Non-pigmented ciliary epithelial cell (primary cell): ENCODE measurements around the gene ZNF516.

Experiments used
- DNase-seq: peaks from one replicate; pipeline ENCODE4 v3.0.0-alpha.2; 2010; ENCODE audit warnings: low read depth

The ZNF516 gene

DNA sequence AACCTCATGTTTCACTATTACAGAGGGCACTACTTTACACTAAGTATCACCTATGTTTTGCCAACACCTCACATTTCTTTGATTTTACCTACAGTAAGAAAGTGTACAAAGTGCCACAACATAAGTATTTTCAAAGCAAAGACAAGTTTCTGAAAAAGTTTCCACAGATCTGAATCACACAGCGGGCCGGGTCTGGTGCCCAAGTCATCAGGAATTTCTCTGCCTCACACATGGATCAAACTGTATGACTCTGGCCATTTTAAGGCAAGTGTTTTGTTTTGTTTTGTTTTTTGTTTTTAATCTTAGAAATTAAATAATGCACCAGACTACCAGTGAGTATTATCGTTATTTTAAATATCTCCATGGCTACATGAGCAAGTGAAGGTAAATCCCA lies 73.4 kb downstream of the ZNF516 start:
- DNase-seq: no peak

DNA sequence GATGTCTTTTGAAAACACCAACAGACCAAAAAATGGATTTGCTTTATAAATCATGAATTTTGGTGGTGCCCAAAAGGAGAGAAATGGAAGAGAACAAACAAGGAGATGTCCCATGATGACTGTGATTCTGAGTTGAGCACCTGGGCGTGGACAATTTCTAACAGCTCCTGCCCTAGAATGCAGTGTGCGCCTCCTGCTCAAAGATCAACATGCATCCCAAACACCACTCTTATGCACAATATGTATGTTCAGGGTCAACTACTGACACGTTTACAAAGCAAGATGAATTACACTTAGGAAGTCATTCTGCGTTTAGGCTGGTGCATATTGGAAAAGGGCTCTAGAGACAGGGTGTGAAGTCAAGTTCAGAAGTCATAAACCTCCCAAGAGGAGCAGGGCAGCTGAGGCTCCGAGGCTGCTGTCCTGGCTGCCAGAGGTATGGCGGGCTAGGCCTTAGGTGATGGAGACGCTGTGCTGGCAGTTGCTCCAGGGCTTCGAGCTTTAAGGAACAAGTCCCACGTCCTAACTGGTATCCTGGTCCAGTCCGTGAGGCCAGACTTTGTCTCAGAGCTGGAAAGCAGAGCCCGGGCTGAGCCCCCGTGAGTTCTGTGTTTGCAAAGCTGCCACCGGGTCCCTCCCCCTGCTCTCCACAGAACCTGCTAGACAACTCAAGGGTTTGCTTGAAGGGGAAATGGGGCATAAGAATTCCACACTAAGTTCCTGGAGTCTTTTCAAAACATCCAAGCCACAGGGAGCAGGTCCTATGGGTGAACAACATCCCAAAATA lies 74.0 kb downstream of the ZNF516 start:
- no peak for DNase-seq

DNA sequence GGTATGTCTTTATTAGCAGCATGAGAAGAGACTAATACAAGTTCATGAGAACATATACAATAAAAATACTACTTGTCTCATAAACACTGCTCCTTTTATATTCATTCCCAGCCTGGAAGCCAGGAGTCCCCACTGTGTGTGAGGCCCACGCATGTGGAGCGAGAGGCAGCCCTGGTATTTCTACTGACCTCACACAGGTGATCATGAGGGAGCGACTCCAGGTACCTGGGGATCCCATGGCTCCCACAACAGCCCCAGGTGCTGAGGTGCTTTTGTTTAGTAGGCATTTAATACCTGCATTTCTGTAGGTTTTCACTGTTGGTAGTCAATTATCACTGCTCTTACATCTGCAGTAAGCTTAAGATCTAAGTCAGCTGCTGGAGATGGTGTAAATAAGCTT lies 75.2 kb downstream of the ZNF516 start:
- no peak for DNase-seq

DNA sequence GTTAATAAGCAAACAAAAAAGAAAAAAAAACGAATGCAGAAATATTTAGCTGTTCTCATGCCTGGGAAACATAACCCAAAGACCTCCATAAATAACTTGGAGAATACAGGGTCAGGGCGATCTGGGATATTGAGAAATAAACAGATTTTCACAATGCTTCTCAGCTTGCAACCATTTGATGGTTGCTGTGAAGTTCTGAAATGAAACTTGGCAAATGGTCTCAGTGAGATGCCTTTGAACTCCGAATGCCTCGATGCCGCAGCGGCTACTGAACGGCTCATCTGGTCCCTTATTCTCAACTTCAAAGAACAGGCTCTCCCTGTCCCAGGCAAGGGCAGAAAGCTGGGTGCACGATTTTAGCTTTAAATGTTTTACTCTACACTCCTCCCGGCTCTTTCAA lies 78.1 kb downstream of the ZNF516 start:
- DNase-seq: no peak

DNA sequence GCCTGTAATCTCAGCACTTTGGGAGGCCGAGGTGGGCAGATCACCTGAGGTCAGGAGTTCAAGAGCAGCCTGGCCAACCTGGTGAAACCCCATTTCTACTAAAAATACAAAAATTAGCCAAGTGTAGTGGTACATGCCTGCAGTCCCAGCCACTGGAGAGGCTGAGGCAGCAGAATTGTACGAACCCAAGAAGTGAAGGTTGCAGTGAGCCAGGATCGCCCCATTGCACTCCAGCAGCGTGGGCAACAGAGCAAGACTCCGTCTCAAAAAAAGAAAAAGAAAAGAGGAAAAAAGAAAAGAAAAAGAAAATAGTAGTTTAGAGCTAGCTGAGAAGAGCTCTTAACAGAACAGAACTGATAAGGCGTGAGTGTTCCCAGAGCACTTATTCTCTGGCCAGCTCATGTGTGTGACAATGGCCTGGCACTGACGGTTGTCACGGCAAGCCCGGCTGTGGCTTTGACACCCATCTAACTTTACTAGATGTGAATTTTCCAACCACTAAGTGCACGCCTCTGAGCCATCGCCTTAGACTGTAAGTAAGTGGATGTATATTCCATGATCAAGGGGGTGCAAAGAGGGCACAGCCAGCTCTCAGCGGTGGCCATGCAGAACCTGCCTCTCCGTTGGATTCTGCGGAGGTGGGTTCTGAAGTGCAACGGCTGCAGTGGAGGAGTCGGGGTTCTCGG lies 80.0 kb downstream of the ZNF516 start:
- DNase-seq: no peak

DNA sequence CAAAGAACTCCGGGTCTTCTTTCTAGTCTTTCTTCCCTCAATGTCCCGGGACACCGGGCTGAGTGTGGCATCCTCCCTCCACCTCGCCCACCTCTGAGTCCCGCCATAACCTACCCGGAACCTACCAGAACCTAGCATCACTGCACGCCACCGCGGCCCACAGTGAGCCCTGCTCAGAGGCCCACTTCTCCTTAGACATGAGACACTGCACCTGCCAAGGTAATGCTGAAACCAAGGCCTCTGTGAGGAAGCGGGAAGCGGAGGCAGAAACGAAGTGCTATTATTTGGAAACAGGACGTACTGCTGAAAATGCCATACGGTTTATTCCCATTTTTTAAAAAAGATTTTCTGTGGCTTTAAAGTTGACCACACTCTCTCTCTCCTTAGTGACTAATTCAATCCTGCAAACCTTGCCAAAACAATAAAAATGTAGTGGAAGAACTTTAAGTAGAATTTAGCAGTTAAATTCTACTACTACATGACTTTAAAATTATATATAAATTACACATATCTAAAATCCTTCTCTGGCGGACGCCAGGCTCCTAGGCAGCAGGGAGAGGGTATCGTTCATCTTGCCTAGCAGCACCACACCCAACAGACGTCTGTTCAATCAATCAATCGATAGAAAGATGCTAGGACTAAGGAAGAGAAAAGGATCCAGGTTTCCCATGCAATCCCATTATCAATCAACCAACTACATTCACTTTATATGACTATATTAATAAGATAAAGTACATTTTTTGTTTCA lies 82.0 kb downstream of the ZNF516 start:
- DNase-seq: no peak

DNA sequence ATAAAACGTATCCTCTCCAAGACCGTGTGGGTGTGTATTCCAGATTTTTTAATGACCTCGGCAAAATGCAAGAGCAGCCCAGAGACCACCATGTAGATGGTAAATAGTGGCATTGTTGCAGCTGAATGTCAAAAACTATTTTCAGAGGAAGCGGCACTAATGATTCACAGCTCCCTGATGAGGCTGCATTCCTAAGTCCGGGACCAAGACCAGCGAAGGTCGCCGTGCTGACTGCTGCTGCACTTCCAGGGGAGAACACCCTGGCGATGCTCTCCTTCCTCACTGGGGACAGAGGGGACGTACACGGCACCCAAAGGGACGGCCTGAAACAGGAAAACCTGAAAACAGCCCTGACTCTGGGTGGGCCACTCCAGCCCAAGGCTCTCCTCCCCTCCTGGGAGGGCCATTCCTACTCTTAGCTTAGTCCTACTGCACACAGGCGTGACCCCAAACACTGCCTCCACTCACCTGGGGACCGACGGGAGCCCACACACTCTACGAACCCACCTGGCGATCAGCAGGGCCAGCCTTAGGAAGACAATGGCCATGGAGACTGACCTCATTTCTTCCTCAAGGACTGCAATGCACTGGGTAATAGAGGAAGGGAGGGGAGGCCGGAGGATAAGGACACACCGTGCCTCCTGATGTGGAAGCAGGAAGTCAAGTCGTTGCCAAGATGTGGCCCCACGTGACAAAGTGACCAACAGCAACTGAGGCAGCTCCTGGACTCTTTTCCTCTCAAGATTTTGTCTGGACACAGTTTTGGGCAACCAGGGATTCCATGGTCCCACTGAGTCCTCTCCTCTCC lies 82.8 kb downstream of the ZNF516 start:
- no peak for DNase-seq

DNA sequence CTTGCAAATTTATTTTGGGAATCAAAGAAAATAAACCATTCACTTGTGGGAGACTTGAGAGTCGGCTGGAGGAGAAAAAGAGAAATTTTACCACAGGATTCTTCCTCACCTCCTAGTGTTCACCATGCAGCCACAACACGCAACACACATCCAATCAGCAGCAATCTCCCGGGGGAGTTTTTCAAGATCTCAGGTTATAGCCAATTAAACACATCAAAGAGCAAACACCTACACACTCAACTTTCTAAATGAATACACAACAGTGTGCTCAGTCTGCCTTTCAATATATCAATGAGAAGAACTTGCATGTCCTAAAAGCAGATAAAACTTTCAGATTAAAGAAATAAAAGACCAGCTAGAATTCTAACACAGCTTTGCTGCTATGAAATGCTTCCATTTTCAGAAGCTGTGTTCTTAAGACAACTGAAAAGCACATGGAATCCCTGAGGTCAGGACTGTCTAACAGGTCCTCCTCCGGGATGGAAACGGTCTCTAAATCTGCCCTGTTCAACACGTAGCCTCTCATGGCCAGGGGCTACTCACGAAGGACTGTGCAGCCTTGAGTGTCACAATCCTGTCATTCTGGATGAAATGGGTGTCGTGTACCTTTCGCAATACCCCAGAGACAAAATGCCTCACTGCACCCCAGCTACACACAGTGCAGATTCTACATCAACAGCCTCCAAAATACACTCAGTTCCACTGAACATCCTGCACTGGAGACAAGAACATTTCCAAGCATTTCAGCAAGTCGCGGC lies 84.2 kb downstream of the ZNF516 start:
- no peak for DNase-seq

DNA sequence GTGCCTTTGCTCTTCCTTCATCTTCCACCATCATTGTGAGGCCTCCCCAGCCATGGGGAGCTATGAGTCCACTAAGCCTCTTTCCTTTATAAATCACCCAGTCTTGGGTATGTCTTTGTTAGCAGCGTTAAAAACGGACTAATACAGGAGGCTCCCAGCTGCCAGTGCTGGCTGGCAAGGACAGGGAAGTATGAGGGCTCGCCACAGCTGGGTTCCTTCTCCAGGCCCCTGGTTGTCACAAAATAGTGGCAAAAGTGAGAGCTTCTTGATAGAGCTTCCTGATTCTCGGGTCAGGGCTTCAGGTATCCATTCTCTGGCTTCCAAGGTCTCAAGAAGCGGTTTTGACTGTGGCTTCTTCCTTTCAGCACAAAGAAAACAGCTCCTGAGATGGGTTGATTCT lies 85.0 kb downstream of the ZNF516 start:
- no peak for DNase-seq

DNA sequence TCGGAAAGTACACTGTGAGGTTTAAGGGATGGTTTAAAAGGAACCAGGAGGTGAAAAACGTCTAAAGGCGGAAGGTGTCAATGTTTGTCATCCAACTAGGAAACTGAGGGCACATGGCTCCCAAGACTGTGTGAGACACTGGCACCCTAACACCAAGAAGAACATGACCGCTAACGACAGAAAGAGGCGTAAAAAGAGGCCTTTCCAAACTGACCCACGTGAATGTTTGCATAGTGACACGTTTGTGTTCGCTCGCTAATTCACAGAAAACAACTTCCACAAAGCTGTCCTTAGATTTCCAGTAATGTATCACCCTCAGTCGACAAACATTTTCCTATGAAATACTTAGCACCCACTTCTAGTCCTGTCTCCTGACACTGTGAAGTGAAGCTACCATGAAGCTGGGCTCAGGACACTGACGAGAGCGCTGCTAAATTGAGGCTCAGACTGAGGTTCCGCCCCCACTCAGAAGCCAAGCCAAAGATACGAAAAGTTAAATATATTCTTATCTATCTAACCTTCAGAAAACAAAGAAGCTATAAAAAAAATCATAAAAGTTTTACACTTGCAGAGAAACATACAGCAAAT lies 86.5 kb downstream of the ZNF516 start:
- no peak for DNase-seq

DNA sequence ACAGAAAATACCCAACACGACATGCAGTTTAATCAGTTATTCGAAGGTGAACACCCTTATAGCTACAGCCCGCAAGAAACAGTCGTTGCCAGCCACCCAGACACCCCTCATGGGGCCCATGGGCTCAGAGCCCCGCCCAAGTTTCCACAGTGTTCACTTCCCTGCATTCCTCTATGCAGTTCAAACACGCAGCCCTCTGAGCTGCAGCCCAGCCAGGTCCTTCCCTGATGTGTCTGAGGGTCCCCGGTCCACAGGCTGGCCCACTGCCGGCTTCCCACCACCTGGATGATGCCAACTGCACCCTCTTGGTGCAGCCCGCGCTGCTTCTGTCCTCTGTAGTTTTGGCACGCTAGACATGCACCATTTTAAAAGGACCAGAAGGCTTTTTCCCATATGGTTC lies 87.4 kb downstream of the ZNF516 start:
- no peak for DNase-seq

DNA sequence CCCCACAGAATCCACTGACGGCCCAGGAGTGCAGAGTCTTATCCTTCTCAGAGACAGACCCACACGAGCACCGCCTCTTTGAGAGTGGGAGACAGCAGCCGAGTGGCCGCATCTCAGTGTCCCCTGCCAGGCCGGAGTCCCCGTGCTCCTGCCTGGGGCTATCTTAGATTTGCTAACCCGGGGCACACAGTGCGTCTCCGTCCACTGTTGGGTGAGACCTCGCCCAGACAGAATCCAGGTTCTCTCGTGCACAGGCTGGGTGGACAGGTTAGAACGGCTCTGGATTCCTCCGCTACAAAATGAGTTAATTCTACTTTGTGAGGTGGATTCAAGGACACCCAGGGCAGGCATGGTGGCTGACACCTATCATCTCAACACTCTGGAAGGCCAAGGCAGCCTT lies 88.3 kb downstream of the ZNF516 start:
- no peak for DNase-seq

DNA sequence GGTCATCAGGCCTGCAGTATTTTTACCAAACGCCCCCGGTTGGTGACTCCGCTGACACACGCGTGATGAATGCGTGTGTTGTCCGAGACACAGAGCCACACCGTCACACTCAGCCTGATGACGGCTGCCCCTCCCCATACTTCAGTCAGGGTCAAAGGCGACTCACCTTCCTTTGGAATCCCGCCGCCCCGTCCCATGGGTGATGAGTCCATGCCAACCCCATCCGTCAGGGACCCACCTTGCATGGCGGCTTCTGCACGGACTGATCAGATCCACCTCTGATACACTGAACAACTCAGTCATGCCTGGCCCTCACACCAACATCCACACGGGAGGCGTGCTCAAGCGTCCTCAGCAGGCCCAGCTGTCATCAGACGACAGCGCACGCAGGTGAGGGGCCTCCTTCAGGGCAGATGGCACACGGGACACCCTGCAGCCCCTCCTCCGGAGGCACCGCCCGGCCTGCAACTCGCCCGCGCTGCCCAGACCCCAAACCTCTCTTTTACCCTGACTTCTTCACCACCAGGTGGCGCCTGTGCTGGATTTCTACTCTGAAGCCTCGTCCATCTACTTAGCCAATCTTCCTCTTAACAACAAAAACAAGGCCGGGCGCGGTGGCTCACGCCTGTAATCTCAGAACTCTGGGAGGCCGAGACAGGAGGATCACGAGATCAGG lies 89.2 kb downstream of the ZNF516 start:
- DNase-seq: no peak

DNA sequence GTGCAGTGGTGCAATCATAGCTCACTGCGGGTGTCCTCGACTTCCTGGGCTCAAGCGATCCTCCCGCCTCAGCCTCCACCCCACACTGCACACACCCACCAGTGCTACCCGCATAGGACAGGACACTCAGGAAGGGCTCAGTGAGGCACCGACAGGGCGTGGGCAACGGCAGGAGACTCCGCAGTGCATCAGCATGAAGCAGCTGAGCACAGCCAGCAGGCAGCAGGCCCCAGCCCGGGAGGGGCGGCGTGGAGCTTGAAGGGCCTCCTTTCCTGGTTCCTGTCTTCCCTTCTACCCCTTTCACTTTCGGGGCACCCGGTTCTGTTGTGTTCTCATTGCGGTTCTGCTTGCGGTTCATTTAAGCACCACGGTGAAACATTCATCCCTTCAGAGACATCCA lies 89.8 kb downstream of the ZNF516 start:
- DNase-seq: no peak

DNA sequence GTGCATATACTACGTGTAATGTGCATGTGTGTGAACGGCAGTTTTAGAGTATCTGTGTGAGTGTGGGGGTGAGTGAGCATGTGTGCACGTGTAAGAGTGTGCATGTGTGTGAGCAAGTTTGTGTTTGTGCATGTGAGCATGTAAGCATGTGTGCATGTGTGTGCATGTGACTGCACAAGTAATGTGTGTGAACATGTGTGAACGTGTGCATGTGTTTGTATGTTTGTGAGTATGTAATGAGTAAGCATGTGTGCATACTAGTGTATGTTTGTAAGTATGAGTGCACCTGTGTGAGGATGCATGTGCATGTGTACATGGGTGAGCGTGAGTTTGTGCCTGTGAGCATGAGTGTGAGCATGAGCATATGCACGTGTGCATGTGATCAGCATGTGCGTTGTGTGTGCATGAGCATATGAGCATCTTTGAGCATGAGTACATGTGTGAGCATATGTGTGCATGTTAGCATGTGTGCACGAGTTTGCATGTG lies 90.7 kb downstream of the ZNF516 start:
- no peak for DNase-seq

DNA sequence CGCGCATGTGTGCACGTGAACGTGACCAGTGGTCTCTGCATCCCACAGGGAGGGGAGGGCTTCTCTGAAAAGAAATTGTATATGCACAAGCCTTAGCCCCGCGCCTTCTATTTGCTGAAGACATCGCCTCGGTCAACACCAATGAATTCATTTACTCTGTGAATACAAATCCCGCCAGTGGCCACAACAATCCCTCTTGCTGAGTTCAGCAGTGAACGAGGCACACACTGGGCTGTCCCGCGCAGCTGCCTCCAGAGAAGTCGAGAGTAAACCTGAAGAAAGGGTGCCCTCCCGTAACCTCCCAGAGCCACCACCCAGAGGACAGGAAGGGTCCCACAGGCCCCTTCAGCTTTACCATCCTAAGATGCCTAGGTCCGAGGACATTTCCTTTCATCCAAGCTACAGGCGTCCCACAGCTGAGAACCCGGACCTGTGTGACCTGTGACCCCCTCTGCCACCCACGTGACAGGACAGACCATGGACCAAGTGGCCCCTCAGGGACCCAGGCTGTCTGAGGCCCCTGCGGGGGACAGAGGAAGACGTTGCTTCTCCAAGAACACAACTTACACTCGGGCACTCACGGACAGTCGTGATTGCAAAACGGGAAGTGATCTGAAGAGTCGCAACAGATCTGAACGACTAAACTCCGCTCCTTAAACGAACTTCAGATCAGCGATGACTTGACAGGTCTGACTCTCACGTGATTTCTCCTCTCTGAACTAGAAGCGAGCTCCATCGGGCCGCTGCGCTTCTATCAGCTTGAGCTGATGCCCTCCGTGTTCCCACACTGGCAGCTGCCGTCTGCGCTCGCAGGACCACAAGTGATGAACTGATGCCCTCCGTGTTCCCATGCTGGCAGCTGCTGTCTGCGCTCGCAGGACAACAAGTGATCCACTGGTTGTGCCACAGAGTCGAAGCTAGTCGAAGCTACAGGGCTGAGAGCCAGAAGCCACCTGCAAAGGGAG lies 92.7 kb downstream of the ZNF516 start:
- no peak for DNase-seq

DNA sequence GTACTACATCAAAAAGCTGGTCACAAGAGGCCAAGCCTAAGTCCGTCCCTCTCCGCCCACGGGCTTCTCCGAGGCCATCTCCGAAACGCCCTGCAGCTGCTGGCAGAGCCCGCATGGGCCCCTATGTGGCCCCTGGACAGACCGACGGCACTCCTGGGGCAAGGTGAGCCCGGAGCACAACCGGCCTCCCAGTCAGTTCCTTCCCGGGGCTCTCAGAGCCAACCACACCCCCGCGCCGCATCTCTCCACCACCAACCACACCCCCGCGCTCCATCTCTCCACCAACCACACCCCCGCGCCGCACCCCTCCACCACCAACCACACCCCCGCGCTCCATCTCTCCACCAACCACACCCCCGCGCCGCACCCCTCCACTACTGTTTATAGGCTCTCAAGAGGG lies 93.5 kb downstream of the ZNF516 start:
- DNase-seq: no peak

DNA sequence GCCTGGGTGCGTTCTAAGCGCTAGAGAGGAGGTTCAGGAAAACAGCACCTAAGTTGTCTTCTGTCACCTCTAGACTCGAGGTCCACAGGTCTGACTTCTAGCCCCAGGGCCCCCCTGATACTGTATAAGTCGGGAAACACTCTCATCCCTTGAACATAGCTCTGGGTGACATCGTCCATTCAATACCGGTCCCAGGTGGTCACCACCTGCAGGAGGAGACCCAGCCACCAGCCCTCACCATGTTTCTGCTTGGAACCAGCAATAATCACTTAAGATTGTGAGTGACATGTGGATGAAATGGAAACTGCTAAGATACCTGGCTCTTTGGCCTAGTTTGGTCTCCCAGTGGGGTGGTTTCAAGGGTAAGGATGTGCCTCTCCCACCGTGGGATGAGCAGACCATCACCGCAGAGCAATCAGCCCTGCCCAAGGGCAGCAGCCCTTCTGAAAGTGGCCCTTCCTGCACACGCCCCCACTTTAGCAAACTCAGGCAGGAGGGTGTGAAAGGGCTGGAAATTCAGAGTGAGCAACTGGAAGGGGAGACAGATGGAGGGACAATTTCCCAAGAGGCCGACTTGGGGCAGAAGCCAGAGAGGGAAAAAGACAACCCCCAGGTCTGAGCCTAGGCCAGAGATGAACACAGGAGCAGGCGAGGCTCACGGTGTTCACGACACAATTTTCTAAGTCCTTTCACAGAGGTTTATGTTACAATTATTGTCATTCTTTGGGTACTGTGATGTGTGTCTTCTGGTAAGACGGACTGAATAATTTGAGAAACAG lies 95.2 kb downstream of the ZNF516 start:
- DNase-seq: no peak
